GM18499 (cell line): Measurements from ENCODE around the gene UGT2B10.

Experiments
- ATAC-seq: cut with Tn5 transposase; IDR thresholded peaks from one replicate; pipeline ENCODE4 v1.9.1; 2021; ENCODE audit warnings: moderate number of reproducible peaks; ENCODE audit not compliant: insufficient read depth, unreplicated experiment

UGT2B10 gene

DNA sequence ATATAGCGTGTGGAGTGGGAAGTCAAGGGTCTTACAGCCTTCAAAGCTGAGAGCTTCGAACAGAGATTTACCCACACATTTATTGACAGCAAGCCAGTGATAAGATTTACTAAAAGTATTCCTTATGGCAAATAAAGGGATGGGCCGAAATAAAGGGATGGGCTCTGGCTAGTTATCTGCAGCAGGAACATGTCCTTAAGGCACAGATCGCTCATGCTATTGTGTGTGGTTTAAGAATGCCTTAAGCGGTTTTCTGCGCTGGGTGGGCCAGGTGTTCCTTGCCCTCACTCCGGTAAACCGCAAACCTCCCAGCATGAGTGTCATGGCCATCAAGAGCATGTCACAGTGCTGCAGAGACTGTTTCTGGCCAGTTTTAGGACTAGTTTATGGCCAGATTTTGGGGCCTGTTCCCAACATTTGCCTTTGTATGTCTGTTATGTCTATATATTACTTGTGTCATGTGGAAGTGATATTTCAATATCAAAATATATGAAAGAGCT lies 53.5 kb downstream of the UGT2B10 start:
- no peak for ATAC-seq

DNA sequence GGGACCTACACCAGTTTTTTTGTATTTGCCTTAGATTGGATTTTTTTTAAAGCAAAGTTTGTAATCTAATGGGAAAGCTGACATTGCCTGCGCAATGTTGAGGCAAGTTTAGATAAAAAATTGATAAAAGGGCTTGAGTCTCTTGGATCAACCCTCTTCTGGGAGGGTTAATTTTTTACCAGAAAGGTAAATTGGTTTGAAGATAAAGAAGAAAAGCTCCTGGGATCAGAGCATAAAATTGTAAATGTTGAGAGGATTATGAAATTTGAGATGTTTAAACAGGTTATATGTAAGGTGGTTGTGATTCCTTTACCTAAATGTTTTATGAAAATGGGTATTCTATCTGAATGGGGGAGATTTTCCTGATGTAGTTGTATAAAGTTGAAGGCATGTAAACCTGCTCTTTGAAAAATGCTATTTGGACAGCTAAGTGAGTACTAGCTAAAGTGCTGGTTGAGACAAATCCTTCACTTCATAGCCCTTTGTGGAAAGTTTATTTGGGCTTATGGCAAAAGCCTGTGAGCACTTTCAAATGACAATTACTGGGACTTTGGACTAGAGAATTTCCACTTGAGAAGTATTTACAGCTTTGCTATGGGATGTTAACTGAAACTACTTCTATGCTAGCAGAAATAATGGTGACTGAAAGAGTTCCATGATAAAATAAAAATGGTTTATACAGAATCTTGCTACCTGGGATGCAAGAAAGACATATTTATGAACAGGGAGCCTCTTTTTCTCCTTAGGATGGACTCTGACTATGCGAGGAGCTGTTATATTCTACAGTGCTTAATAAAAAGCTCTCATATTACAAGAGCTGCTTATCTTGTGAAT lies 56.2 kb downstream of the UGT2B10 start:
- ATAC-seq, result no peak

DNA sequence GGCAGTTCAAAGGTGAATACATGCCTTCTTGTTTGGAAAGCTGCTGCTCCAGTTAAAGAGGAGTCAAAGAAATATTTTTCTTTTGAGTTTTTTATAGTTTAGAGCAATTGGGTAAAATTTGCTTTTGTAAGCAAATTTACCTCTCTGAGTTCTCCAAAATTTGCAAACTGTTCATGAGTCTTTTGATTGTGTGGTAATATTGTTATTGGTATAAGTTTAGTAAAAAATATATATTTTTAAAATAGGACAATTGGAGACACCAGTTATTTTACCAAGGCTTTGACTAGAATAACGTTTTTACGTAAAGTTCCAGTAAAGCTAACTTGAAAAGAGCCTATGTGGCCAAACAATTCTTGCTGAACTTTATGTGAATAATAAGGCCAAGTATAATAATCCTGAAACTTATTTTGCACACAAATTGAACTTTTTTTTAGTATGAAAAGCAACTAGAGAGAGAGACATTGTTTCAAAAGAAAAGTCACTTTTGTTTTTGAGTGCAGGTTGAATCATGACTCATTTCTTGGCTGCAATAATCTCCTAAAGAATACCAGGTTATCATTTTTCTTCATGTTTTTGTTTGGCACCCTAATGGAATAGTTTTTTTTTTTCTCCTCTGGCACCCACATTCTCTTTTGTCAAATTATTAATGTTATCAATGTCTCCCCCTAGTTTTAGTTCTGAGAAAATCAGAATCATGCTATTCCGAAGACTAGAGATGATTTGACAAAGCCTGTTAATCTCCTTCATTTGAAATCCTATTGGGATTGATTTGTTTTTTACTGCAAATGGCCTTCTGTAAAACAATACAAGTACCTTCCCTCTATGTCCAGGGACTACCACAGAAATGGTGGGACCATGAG lies 57.1 kb downstream of the UGT2B10 start:
- no peak for ATAC-seq

DNA sequence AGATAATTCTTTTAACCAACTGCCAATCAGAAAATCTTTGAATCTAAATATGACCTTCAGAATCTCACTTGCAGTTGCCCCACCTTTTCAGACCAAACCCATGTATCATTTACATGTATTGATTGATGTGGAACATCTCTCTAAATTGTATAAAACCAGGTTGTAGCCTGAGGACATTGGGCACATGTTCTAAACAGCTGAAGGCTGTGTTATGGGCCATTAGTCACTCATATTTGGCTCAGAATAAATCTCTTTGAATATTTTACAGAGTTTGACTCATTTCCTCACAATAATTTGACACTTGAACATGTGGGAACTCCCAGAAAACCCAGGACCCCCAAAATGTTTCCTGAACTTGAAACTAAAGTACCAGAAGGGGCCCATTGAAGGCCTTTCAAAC lies 58.7 kb downstream of the UGT2B10 start:
- no peak for ATAC-seq

DNA sequence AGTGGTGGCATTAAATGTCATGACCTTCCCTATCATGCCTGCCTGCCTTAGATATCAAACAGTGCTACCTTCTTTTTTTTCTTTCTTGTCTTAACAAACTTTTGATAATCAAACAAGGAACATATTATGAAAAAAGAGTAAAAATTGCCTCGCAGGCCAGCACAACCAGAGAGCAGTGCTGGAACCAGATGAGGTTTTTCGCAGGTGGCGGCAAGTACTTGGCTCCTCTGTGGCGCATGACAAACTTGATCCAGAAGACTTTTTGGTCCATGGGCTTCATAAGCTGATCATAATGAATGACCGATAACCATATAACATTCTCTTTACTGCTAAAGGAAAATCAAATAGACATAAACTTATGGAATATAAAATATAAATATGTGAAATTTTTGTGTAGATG lies 61.8 kb downstream of the UGT2B10 start:
- ATAC-seq, result no peak

DNA sequence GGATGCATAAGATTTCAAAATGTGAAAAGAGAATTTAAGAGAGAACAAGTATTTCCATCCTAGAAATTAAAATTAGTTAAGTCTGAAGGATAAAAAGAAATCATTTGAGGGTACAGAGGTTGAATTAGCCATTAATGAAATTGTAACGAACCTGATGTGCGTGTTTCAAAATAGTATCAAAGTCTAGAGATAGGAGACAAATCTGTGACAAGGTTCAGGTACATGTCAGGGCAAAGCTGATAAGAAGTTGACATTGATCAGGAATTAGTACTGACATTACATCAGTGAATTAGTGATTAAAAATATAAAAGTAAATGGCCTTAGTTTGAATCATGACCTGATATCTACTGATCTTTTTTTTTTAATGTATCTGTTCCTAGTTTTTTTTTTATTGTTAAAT lies 62.3 kb downstream of the UGT2B10 start:
- no peak for ATAC-seq
